Frontal cortex (tissue), 4 donors: ENCODE results near the gene SUMO4. TPM values are rescaled to one million over a fixed set of nuclear protein-coding genes. Genes with fewer than 3 reads are reported as not detected.

Source experiments
- DNase-seq, 2 donors: peaks; one replicate each; pipeline ENCODE4 v3.0.0; 2012; ENCODE audit warnings: low spot score in 2 of 2
- FAIRE-seq: peaks from 2 replicates; lab custom pipeline; 2012; peaks lifted over from hg19 to GRCh38; lab: Jason Lieb, UNC
- total RNA-seq: library from RNA; depleted of rRNA; stranded (reverse); fragments of >200 nt; gene quantifications from one replicate; pipeline ENCODE4 v1.2.3, GENCODE V29; 2014
- donor health status: control.
- donor health status: control.
- donor health status: control.

SUMO4 gene
- total RNA-seq, 1 donor from 2014 or later = 2.4 TPM

DNA sequence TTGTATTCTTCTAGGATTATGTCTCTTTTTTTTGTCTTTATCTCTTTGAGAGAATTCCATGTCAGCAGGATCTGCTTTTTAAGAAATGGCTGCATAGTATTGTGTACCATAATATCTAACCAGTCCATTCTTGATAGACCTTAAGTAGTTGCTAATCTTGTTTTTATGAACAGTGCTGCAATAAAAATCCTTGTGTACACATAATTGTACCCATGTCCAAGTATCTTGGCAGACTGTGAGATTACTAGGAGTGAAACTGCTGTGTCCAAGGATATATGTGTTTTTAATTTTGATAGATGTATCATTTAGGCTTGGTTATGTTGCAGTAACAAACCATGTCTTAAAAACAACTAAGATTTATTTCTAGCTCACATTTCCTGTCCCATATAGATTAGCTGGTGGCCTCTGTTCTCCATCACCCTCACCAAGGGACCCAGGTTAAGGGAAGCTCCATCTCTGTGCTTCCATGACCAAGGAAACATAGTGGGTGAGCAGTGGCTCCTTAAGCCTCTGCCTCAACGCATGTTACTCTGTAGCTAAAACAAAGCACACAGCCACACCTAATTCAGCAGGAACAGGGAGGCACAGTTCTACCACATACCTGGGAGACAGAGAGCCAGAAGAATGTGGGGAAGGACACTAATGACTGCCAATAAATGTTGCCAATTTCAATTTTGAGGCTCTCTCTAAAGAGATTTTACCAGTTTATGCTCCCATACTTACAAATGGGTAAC, 12.1 kb upstream of the SUMO4 start:
- FAIRE-seq = no peak
- DNase-seq = no peak

DNA sequence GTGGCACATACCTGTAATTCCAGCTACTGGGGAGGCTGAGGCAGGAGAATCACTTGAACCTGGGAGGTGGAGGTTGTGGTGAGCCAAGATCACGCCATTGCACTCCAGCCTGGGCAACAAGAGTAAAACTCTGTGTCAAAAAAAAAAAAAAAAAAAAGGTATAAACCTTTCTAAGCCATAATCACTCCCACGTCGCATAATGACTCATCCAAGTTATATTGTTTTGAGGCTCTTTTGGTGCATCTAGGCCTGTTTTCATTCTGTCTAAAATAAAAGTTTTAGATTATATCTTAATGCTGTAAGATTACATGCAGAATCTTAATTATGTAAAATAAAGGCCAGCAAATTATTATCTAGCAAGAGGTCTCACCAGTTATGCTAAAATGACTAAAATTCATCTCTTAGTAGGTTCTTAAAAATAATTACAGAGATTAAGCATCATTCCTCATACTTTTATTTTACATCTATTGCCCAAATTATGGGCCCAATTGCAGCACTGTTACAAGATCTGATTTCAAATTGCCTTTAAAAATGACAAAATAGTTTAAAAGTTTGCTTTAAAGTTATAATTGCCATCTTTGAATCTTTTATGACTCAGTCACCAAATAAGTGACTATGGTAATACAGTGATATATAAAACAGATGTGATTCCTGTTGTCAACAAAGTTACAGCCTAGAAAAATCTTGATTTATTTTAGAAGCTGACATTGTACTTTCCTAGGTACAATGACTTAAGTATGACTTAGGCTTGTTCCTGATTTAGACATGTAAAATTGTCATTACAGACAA, 10.4 kb upstream of the SUMO4 start:
- DNase-seq (no peak), FAIRE-seq (no peak)

- no peak for DNase-seq
- no peak for FAIRE-seq
Measured at GRCh38 chr6:149392093-149392492, 8.0 kb upstream of the SUMO4 start.

GRCh38 chr6:149392535-149392934, 7.5 kb upstream of the SUMO4 start:
- FAIRE-seq = no peak
- DNase-seq = no peak

DNA sequence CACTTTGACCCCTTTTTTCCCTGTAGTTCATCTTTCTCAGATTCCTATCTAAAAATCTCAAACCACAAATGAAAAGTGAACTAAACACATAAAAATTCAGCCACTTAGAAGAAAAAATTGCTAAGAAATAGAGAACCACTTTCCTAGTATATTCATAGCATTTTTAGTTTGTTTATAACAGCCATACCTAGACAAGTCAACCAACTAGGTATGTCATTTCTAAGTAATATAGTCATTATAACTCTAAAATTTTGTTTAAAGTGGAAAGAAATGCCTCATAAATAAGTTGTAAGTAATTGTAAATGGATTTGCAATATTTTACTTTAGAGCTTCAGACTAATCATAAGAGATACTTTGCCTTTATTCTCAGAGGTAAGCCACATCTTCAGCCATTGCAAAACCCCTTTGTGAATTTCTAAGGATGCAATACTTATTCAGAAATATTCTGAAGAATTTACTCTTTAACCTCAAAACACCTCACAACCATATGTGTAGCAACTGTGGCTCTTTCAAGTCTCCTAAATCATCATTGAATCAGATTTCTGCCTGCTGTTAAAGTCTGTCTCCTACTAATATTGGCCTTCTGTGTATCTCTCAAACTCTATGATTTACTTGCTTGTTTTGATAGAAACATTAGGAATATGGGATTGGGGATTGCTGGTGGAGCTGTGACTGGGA, 6.9 kb upstream of the SUMO4 start:
- DNase-seq (no peak), FAIRE-seq (no peak)

DNA sequence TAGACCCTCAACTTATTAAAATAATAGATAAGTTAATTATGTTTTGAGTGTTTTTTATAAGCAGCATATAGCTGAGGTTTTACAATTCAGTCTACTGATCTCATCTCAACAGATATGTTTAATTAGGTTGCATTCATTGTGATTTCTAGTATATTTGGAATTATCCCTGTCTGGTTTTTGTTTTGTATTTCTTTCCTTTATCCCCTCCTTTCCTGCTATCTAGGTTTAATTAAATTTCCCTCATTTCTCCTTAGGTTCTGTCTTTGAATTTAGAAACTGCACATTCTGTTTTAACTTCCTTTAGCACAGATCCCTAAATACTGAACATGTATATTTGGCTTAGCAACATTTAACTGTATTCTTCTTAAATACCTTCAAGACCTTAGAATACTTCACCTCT, 4.9 kb upstream of the SUMO4 start:
- FAIRE-seq (no peak), DNase-seq (no peak)

DNA sequence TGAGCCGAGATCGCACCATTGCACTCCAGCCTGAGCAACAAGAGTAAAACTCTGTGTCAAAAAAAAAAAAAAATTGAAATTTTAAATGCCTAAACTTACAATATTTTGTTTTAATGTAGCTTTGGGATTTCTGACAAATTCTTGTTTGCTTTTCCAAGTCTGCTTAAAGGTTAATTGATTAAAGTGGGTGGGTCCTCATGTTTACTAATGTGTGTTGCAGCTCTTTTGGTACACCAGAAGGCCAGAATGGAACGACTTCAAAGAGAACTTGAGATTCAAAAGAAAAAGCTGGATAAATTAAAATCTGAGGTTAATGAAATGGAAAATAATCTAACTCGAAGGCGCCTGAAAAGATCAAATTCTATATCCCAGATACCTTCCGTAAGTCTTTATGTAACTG, 2.7 kb upstream of the SUMO4 start:
- DNase-seq (no peak), FAIRE-seq (no peak)

DNA sequence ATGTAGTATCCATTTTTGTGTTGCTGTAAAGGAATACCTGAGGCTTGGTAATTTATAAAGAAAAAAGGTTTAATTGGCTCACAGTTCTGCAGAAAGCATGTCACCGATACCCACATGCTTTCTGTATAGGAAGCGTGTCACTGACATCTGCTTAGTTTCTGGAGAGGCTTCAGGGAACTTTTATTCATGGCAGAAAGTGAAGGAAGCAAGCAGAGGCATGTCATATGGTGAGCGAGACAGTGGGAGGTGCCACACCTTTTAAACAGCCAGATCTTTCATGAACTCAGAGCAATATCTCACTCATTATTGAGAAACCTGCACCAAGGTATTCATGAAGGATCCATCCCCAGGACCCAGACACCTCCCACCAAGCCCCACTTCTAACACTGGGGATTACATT, 3.5 kb downstream of the SUMO4 start:
- no peak for FAIRE-seq

DNA sequence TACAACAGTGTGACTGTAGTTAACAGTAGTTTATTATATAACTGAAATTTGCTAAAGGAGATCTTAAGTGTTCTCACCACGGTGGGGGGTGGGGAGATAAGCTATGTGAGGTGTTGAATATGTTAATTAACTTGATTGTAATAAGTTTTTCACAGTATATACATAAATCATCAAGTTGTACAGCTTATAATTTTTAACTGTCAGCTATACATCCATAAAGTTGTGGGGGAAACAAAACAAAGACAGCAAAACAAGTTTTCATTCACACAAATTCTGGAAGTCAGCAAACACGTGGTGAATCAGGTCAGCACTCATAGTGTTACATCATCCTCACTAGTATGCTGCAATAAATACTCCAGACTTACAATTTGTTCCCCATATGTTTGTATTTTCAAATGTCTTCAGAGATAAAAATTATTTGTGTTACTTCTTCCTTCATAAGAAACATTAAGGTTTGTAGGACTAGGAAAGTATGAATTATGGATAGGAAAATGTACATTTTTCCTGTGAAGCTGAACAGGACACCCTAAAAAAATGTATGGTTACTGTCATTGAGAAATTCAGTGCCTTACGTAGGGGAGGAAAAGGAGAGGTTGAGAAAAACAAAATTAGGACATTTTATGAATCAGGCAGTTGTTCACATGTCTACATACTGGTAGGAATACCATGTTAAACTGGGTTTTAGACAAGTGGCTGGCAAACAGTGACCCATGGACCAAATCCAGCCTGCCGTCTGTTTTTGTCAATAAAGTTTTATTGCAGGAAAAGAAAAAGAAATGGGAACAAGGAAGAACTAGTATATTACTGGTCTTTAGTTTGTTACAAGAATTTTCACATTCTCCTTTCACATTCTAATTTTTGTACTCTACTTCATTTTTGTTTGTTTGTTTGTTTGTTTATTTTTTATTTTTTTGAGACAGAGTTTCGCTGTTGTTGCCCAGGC, 6.0 kb downstream of the SUMO4 start:
- FAIRE-seq (no peak), DNase-seq (no peak)

More for the DNA sequence above, 3.5 kb downstream of the SUMO4 start:
- no peak for DNase-seq

DNA sequence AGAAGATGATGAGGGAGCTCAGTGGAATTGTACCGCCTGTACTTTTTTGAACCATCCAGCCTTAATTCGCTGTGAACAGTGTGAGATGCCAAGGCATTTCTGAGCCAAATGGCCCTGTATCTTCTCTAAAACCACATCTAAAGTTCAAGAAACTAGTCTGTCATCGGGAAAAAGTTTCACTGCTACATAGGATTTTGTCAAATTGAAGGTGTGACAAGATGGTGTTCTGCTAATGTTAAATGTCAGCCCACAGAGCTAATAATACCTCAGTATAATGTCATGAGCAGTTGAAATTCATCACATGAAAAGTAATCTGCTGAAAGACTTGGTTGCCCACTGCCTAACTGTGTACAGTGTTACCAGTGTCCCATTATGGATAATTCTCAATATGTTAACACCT, 9.6 kb downstream of the SUMO4 start:
- FAIRE-seq (no peak), DNase-seq (no peak)

DNA sequence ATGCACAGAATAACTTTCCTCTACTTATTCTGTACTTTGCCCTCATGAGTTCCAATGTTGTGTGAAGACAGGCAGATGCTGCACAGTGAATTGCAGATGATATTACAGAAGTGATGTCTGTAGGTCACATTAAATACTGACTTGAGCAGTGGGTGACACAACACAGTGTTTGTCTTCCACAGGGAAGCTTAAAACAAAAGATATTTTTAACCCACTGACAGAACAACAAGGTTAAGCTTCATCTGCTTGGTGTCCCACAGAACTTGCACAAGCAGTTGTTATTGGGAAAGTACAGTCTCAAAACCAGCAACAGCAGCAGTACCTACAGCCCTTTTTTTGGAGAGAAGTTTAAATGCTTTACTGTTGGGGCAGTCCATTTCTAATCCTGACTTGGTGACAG, 10.5 kb downstream of the SUMO4 start:
- FAIRE-seq = no peak

DNA sequence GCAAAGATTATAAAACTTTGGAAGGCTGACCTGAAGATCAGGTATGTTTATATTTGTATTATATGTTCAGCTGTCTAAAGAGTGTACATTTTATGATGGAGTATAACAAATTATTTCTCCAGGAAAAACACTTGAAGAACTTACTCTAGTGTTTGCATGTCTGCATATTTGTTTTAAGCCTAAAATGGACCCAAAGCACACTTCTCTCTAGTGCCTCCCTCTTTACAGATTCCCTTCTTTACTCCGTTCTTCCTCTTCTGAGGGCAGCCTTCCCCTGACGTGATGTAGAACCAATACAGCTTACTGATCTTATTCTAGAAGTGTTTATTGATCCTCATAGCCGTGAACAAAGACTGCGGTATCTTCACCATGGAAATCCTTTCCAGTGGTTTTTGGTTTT, 13.9 kb downstream of the SUMO4 start:
- no peak for FAIRE-seq

More for the DNA sequence above, 10.5 kb downstream of the SUMO4 start:
- DNase-seq = no peak

DNA sequence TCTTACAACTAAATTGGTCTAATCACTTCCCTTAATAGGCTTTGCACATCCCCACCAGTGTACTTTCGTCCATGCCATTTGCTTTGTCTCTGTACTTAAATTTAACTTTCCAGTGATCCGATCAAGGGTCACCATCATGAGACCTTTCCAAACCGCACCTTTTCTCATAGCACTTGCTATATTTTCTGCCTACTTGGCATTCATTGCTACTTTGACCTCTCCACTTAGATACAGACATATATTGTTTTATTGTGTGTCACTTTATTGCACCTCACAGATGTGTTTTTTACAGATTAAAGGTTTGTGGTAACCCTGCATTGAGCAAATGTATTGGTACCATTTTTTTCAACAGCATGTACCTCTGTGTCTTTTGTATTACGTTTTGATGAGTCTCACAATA, 14.8 kb downstream of the SUMO4 start:
- FAIRE-seq (no peak), DNase-seq (no peak)

More for the DNA sequence above, 13.9 kb downstream of the SUMO4 start:
- DNase-seq = no peak

DNA sequence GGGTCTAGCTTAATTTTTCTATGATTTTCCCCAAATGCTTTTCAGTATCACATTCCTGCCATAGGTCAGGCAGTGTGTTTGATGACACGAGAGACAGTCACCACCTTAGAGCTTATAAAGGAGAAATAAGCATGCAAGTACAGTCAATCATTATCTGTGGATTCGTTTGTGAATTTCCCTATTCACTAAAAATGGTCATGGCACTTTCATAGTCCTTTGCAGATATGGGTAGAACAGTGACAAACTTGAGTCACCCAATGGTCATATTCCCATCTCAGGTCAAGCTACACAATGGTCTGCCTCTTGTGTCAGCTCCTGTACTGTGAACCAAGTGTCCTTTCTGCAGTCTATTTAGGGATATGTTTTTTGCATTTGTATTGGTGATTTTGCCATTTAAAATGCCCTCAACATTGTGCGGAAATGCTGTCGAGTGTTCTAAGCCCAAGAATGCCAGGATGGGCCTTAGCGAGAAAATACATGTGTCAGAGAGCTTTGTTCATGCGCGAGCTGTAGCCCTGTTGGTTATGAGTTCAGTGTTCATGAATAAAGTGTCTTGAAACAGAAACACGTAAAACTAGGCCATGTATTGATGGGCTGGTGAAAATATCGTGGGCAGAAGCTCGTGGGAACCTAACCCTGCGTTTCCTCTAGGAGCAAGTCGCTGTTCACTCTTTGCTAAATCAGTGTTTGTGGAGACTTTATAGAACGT, 19.8 kb downstream of the SUMO4 start:
- FAIRE-seq (no peak), DNase-seq (no peak)

DNA sequence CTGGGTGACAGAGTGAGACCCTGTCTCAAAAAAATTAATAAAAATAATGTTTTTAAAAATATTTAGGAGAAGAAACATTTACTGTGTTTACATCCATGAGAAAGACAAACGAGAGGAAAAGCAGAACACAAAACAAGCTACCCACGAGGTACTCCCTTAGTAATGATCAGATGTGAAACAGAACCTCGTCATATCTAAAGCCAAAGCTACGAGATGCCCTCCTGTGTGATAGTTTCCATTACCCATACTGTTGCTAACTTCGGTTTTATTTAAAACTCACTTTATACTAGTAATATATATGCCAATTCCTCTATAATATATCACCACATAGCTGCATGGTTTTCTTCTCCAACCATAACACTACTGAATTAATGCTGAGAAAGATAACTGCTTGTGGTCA, 21.1 kb downstream of the SUMO4 start:
- no peak for DNase-seq
- no peak for FAIRE-seq

- FAIRE-seq = no peak
- DNase-seq = no peak
Measured at GRCh38 chr6:149422581-149422980, 22.5 kb downstream of the SUMO4 start.

- FAIRE-seq (no peak), DNase-seq (no peak)
Measured at GRCh38 chr6:149423964-149424440, 23.9 kb downstream of the SUMO4 start.

DNA sequence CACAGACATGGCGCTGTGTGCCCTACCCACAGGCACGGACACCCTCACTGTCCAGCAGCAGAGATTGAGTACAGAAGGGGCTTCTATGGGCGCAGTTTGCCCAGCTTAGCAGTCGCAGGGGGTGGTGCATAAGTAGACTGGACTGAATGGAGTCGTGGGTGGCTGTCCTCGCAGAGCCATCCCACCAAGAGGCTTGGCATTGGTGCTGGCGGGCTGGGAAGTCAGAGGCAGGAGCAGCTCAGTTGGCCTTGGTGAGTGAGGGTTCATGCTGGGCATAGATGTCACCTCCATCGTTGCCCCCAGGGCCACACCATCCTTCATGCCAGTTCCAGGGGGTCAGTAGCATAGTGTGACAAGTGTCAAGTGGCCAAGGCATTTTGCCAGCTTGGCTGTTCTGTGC, 25.2 kb downstream of the SUMO4 start:
- DNase-seq (no peak), FAIRE-seq (no peak)

- no peak for DNase-seq
- FAIRE-seq = no peak
Measured at GRCh38 chr6:149425754-149426153, 25.7 kb downstream of the SUMO4 start.
